OCI-LY7 (cell line): ENCODE data around the gene PRSS48. TPM values are rescaled to one million over a fixed set of nuclear protein-coding genes. Genes with fewer than 3 reads are reported as not detected.

ENCODE experiments used
- BruUV-seq: library from RNA; stranded (reverse); fragments of 400-500 nt; replicated peaks from 2 replicates; lab custom pipeline; 2021; lab: Mats Ljungman, UMichigan
- CTCF ChIA-PET: fragments of 300-600 bp; sonication (Branson Sonifier 250); formaldehyde crosslinking; loops from one replicate; lab custom pipeline; 2022; ENCODE audit warnings: antibody characterized with exemption; ENCODE audit not compliant: unreplicated experiment; lab: Charles Lee
- POLR2A ChIA-PET: fragments of 300-600 bp; sonication (Branson Sonifier 250); formaldehyde crosslinking; loops from one replicate; lab custom pipeline; 2022; ENCODE audit warnings: antibody characterized with exemption; lab: Charles Lee
- DNase-seq: peaks from one replicate; pipeline ENCODE4 v3.0.0-alpha.2; 2015; ENCODE audit warnings: low spot score
- H2AFZ ChIP-seq: fragments of 200-600 bp; sonication (generic), shearing (Covaris generic); 2 replicates; pipeline ENCODE4 v1.6.1; 2014; ENCODE audit warnings: mild to moderate bottlenecking, antibody characterized with exemption, low read length, moderate library complexity
- H3K27ac ChIP-seq: fragments of 200-600 bp; sonication (generic); 2 replicates; pipeline ENCODE4 v1.5.1; 2014; ENCODE audit warnings: mixed run types, low read depth, mild to moderate bottlenecking, moderate library complexity, low read length, inconsistent platforms; ENCODE audit not compliant: poor library complexity, severe bottlenecking
- H3K36me3 ChIP-seq: fragments of 200-600 bp; sonication (generic); 2 replicates; pipeline ENCODE4 v1.6.1; 2014; ENCODE audit warnings: mild to moderate bottlenecking, antibody characterized with exemption, low read length, moderate library complexity, mixed read lengths; ENCODE audit not compliant: insufficient read depth
- H3K4me1 ChIP-seq: fragments of 200-600 bp; sonication (generic); 2 replicates; pipeline ENCODE4 v1.5.1; 2014; ENCODE audit warnings: mild to moderate bottlenecking, low read length; ENCODE audit not compliant: insufficient read depth, poor library complexity, severe bottlenecking
- H3K4me2 ChIP-seq: fragments of 200-600 bp; sonication (generic); 2 replicates; pipeline ENCODE4 v1.6.1; 2014; ENCODE audit warnings: mild to moderate bottlenecking, low read length
- H3K4me3 ChIP-seq: fragments of 200-600 bp; sonication (generic); 2 replicates; pipeline ENCODE4 v1.5.1; 2014; ENCODE audit warnings: mild to moderate bottlenecking, low read depth, low read length; ENCODE audit not compliant: poor library complexity, severe bottlenecking
- H3K79me2 ChIP-seq: fragments of 200-600 bp; sonication (generic); 2 replicates; pipeline ENCODE4 v1.6.1; 2016; ENCODE audit warnings: low read depth, mild to moderate bottlenecking, low read length, moderate library complexity, mixed read lengths; ENCODE audit not compliant: insufficient read depth
- H3K9me2 ChIP-seq: fragments of 200-600 bp; sonication (generic); 2 replicates; pipeline ENCODE4 v1.6.1; 2016; ENCODE audit warnings: mild to moderate bottlenecking, low read length, mixed read lengths; ENCODE audit not compliant: insufficient read depth
- H3K9me3 ChIP-seq: fragments of 200-600 bp; sonication (generic); 2 replicates; pipeline ENCODE4 v1.6.1; 2014; ENCODE audit warnings: mild to moderate bottlenecking, mixed run types, low read length, mixed read lengths
- H4K20me1 ChIP-seq: fragments of 200-600 bp; sonication (generic); 2 replicates; pipeline ENCODE4 v1.6.1; 2014; ENCODE audit warnings: mild to moderate bottlenecking, antibody characterized with exemption, low read length, moderate library complexity, mixed read lengths; ENCODE audit not compliant: insufficient read depth
- CTCF ChIP-seq: fragments of 200-600 bp; sonication (generic); conservative IDR thresholded peaks from 2 replicates; pipeline ENCODE4 v1.5.1; 2014; ENCODE audit warnings: mild to moderate bottlenecking, antibody characterized with exemption, low read length, moderate library complexity, mixed read lengths
- EZH2phosphoT487 ChIP-seq: fragments of 200-600 bp; sonication (generic); IDR thresholded peaks from 2 replicates; pipeline ENCODE4 v1.6.1; 2018; ENCODE audit warnings: low read depth, borderline replicate concordance, mild to moderate bottlenecking, mixed run types, antibody characterized with exemption, low read length, moderate library complexity, mixed read lengths
- intact Hi-C: fragments of 100-400 bp; cut with micrococcal nuclease; formaldehyde crosslinking; loops from one replicate; pipeline ENCODE4 v1.10.0; 2022; ENCODE audit not compliant: unreplicated experiment
- total RNA-seq, 2 experiments: library from RNA; depleted of rRNA in 1 of 2; stranded (reverse); fragments of >200 nt in 1 of 2; shearing (Covaris generic) in 1 of 2; gene quantifications; 2 replicates each; pipeline ENCODE4 v1.2.3, GENCODE V29; 2014 to 2022

The PRSS48 gene
- total RNA-seq, 2 experiments from 2014 or later = not detected

- no peak overlapping the region for H3K4me2 ChIP-seq
- intact Hi-C loops = no loop called here
- H3K36me3 ChIP-seq = no peaks in the 10 kb centered on the region
- no peak for DNase-seq
- H3K79me2 ChIP-seq = no peaks in the 10 kb centered on the region
- no peak overlapping the region for H3K4me3 ChIP-seq
- POLR2A ChIA-PET = interaction anchor here (0.6 to 1.0 kb wide), 2 partner anchors 18 to 1021 kb away, joined by 4 to 5 read pairs; no protein-coding TSS in a partner anchor
- H3K9me2 ChIP-seq = no peaks in the 10 kb centered on the region
- H3K27ac ChIP-seq = no peak overlapping the region
- no peaks in the 10 kb centered on the region for H3K9me3 ChIP-seq
- no TSS peak for BruUV-seq
- TF ChIP-seq CTCF = no peak
- no peak for TF ChIP-seq EZH2phosphoT487
- H4K20me1 ChIP-seq = no peaks in the 10 kb centered on the region
- no peak overlapping the region for H2AFZ ChIP-seq
- CTCF ChIA-PET = no interaction called here
- no peaks in the 10 kb centered on the region for H3K4me1 ChIP-seq
These were observed 45.6 kb downstream of the PRSS48 start for GRCh38 chr4:151322570-151322969.

- intact Hi-C loops = no loop called here
- Histone ChIP-seq H3K9me2 (no peaks in the 10 kb centered on the region), H3K79me2 (no peaks in the 10 kb centered on the region), H3K4me1 (no peaks in the 10 kb centered on the region), H4K20me1 (no peaks in the 10 kb centered on the region), H3K27ac (no peak overlapping the region), H3K9me3 (no peaks in the 10 kb centered on the region), H2AFZ (no peak overlapping the region), H3K4me3 (no peak overlapping the region), H3K36me3 (no peaks in the 10 kb centered on the region), H3K4me2 (no peak overlapping the region)
- no TSS peak for BruUV-seq
- TF ChIP-seq CTCF = no peak
- TF ChIP-seq EZH2phosphoT487 = no peak
- ChIA-PET POLR2A (no interaction called here), CTCF (no interaction called here)
- no peak for DNase-seq
These were observed 46.7 kb downstream of the PRSS48 start for GRCh38 chr4:151323667-151324066.

GRCh38 chr4:151324124-151324751, 47.3 kb downstream of the PRSS48 start:
- H3K79me2 ChIP-seq = no peaks in the 10 kb centered on the region
- intact Hi-C loops = no loop called here
- no peak overlapping the region for H2AFZ ChIP-seq
- H3K36me3 ChIP-seq = no peaks in the 10 kb centered on the region
- H3K4me1 ChIP-seq = no peaks in the 10 kb centered on the region
- no peak overlapping the region for H3K4me3 ChIP-seq
- ChIA-PET POLR2A (interaction anchor here (0.9 kb wide), 1 partner anchor 172 kb away, joined by 5 read pairs; no protein-coding TSS in a partner anchor), CTCF (no interaction called here)
- BruUV-seq = no TSS peak
- H4K20me1 ChIP-seq = no peaks in the 10 kb centered on the region
- H3K4me2 ChIP-seq = no peak overlapping the region
- no peak overlapping the region for H3K27ac ChIP-seq
- no peaks in the 10 kb centered on the region for H3K9me3 ChIP-seq
- H3K9me2 ChIP-seq = no peaks in the 10 kb centered on the region
- no peak for DNase-seq
- no peak for TF ChIP-seq CTCF
